Astrocyte (in vitro differentiated cells and primary cell): ENCODE data around the gene ZC3H7A.

Source experiments
- CTCF ChIP-seq: IDR thresholded peaks from 2 replicates; pipeline ENCODE4 v1.5.1; 2011; ENCODE audit warnings: low read depth, mild to moderate bottlenecking, inconsistent platforms, low read length, moderate library complexity; ENCODE audit not compliant: insufficient read depth
- EZH2 ChIP-seq: IDR thresholded peaks from 2 replicates; pipeline ENCODE4 v1.6.1; 2012; ENCODE audit warnings: mild to moderate bottlenecking, low read length, inconsistent platforms; ENCODE audit not compliant: insufficient read depth

- TF ChIP-seq CTCF (no peak), EZH2 (no peak)
These were observed 61.3 kb downstream of the ZC3H7A start for GRCh38 chr16:11735787-11736186.
